GM15510 (cell line): Measurements from ENCODE around the gene AOPEP.

ENCODE experiments used
- POLR2A ChIP-seq: IDR thresholded peaks from 3 replicates; pipeline ENCODE4 v1.6.1; 2011; ENCODE audit warnings: borderline replicate concordance; ENCODE audit not compliant: insufficient read length; ENCODE audit errors: extremely low read depth

AOPEP gene

DNA sequence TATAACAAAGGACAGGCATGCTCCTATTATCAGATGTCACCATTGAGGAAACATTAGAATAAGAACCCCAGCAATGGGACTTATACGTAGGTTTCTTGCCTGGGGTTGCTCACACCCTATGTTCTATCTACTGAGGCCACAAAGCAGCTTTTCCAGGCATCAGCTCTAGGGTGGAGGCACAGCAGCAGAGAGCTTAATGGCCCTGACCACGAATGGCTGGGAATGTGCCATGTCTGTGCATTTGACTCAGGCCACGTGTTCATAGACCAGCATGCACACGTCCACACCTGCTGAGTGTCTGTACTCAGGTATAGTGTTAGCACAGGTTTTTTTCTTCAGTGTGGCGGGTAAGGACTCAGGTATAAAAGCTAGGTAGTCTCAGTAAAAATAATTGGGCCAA, 129.4 kb downstream of the AOPEP start:
- no peak for TF ChIP-seq POLR2A

GRCh38 chr9:94857791-94858190, 131.3 kb downstream of the AOPEP start:
- TF ChIP-seq POLR2A: no peak

GRCh38 chr9:94859226-94859625, 132.7 kb downstream of the AOPEP start:
- no peak for TF ChIP-seq POLR2A

DNA sequence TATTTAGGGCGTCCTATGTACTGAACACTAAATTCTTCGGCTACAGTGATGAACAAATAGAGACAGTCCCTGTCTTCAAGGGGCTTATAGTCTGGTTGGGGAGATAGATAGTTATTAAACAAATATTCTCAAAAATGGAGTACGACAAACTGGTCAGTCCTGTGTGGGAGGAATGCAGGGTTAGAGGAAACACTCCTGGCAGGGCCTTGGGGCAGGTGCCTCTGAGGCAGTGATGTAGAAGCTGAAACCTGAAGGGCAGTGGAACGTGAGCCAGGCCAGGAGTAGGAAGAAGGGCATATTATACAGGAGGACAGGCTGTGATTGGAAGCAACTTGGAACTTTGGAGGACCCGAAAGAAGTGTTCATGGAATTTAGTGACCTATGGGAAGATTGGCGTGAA, 133.4 kb downstream of the AOPEP start:
- no peak for TF ChIP-seq POLR2A

GRCh38 chr9:94860678-94861588, 134.4 kb downstream of the AOPEP start:
- TF ChIP-seq POLR2A: peak; percentile 24

DNA sequence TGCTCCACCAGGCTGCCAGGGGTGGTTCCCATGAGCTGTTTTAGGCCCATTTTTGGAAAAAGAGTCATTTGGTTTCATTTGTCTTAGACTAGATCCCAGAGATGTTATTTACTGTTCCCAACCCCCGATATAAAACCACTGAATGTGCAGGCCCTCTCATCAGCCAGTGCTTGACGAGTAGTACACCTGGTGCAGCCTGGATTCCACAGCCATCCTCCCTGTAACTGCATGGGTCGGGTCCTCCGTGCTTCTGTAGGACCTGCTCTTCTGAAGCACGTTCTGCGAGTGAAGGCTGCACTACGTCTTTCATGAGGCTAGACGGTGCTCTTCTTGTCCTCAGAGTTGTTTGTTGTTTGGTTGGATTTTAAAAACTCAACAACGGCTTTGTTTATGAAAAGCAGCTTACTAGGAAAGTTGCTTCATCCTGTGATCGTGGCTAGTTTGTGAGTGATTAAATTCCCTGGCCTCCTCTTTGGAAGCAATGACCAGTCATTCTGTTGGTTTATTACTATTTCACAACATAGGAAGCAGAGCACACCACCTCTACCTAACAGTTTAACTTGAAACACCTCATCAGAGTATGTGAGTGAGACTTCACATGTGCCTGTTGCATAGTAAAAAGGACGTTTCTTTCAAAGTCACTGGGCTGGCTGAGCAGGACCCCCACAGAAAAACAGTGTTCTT, 135.2 kb downstream of the AOPEP start:
- no peak for TF ChIP-seq POLR2A

DNA sequence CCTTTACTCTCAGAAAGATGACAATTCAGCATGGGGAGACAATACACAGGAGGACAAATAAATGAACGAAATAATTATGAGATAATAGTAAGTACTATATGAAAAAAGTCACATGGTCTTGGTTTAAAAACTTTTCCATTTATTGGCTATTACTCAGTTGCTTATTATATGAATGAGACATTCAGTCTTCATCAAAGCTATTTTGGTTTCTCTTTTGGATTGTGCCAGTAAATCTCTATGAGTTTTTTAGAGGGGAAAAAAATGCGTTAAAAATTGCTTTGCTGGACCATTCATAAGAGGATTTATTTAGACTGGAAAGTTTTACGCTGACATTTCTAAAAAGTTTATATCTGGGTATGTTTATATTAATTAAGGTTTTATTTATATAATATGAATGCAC, 137.7 kb downstream of the AOPEP start:
- TF ChIP-seq POLR2A: no peak

- no peak for TF ChIP-seq POLR2A
Observed at GRCh38 chr9:94864862-94865509, 138.5 kb downstream of the AOPEP start.

DNA sequence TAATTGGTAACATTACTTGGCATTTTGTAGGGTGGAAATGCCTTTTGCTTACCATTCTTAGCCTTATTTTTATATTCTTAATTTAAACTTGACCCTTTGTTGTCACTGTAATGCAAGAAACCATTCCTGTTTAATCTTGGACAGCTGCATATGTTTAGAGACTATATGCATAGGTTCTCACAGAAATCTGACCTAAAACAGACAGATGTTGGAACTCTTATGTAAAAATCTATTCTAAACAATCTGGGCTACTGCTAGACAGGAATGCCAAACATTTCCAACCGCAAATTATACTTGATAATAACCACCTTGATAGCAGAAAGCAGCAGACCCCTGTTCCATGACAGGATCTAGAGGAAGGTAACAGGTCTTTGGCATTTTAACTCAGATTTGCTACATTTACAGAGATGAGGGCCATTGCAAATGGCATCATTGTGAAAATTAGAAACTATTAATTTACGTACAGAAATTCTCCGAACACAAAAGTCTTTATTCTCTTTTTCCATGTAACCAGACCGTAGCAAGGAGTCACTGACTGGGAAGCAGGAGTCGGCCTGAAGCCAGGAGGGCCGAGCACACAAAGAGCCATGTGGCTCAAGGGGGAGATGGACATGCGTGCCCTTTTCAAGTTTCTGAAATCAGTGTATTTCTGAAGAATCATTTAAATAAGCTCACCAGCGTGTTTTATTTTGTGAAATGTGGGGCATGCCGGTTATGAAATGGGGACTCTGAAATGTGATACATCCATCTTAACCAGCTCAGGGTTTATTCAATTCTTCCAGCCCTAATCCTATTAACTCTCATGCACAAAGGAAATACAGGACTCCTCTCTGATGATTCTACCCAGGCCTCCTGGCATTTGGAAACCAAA, 139.3 kb downstream of the AOPEP start:
- TF ChIP-seq POLR2A: no peak

GRCh38 chr9:94866770-94867169, 140.3 kb downstream of the AOPEP start:
- TF ChIP-seq POLR2A: no peak

GRCh38 chr9:94867281-94867841, 140.9 kb downstream of the AOPEP start:
- TF ChIP-seq POLR2A: no peak

DNA sequence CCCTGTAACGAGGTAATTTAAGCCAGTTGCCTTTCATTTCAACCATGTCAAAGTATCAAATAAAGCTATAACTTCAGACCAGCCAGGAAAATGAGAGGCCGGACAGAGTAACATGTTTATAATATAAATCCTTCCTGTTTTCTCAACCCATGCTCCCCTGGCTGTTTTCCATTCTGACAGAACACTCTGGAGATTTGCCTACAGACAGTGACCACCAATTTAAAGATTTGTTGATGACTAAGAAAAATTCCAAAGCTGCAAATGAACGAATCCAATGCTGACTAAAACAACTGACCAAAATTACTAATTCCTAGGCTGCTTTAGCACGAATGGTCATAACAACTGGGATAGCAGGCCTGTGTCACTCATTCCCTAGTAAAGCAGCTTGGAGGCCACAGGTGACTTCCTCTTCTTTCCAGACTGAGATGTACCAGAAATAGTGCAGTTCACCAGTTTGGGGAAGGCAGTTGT, 141.4 kb downstream of the AOPEP start:
- TF ChIP-seq POLR2A: no peak

DNA sequence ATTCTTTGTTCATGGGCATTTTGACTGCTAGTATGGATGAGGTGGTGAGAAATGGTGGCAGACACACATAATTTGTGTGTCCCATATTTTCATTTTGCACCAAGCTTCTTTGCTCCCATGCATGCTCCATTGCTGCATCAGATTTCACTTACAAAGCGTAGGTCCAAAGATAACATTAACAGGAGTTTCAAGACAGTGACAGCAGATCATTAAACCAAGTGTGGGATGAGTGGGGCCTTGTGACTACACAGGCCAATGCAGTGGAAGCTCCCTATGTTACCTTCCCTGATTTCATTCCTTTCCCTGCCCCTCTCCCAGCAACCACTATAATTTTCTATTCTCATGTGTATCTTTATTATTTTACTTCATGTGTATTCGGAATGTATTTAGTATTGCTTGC, 142.0 kb downstream of the AOPEP start:
- TF ChIP-seq POLR2A: no peak

DNA sequence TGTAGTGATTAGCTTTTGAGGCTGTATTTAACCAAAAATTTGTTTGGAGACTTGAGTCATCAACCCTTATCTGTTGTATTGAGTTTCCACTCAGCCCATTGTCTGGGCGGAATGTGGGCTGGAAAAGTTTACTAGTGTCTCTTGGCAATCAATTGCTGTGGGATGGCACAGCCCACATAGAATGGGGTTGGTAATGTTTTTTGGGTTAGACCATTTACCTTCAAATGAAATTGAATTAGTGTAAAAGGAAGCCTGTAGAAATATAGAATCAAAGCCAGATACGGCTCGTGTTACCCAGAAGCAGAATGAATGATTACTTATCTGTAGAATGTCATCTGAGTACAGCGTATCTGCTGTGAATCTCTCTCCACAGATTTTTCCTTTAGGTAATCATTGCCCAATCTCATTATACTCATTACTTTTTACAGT, 142.9 kb downstream of the AOPEP start:
- TF ChIP-seq POLR2A: no peak

- no peak for TF ChIP-seq POLR2A
Observed at GRCh38 chr9:94870465-94870792, 143.9 kb downstream of the AOPEP start.
